Osteoblast (primary cell): ENCODE data around the gene AK9. TPM values are rescaled to one million over a fixed set of nuclear protein-coding genes. Genes with fewer than 3 reads are reported as not detected.

Source experiments
- DNase-seq: peaks from one replicate; pipeline ENCODE4 v3.0.0; 2011; ENCODE audit warnings: low spot score, mixed read lengths; ENCODE audit not compliant: insufficient read length; ENCODE audit errors: missing footprints
- H2AFZ ChIP-seq: 2 replicates; pipeline ENCODE4 v1.6.0; 2011; ENCODE audit warnings: mild to moderate bottlenecking, low read length
- H3K27ac ChIP-seq: 2 replicates; pipeline ENCODE4 v1.5.1; 2011; ENCODE audit warnings: mild to moderate bottlenecking, low read depth, low read length, moderate library complexity
- H3K27me3 ChIP-seq: 2 replicates; pipeline ENCODE4 v1.6.0; 2012; ENCODE audit warnings: mild to moderate bottlenecking, control low read depth, inconsistent platforms, low read length, moderate library complexity; ENCODE audit not compliant: insufficient read depth
- H3K36me3 ChIP-seq: 2 replicates; pipeline ENCODE4 v1.5.1; 2011; ENCODE audit warnings: mild to moderate bottlenecking, low read length, control low read depth, moderate library complexity; ENCODE audit not compliant: insufficient read depth
- H3K4me1 ChIP-seq: 2 replicates; pipeline ENCODE4 v1.5.1; 2011; ENCODE audit warnings: mild to moderate bottlenecking, low read length, control low read depth, moderate library complexity; ENCODE audit not compliant: insufficient read depth
- H3K4me2 ChIP-seq: 2 replicates; pipeline ENCODE4 v1.6.0; 2011; ENCODE audit warnings: mild to moderate bottlenecking, low read length; ENCODE audit not compliant: insufficient read depth
- H3K4me3 ChIP-seq: fragments of 200-600 bp; sonication (generic); 3 replicates; pipeline ENCODE4 v1.5.1; 2012; ENCODE audit warnings: mild to moderate bottlenecking, low read length, inconsistent platforms; ENCODE audit not compliant: insufficient read depth
- H3K79me2 ChIP-seq: 2 replicates; pipeline ENCODE4 v1.6.0; 2012; ENCODE audit warnings: mild to moderate bottlenecking, low read length, control low read depth, inconsistent platforms; ENCODE audit not compliant: insufficient read depth
- H3K9me3 ChIP-seq: 2 replicates; pipeline ENCODE4 v1.5.1; 2011; ENCODE audit warnings: low read depth, low read length, control low read depth
- H4K20me1 ChIP-seq: 2 replicates; pipeline ENCODE4 v1.6.0; 2012; ENCODE audit warnings: mild to moderate bottlenecking, low read length, control low read depth; ENCODE audit not compliant: insufficient read depth
- total RNA-seq: library from RNA; depleted of rRNA; stranded (reverse); fragments of >200 nt; gene quantifications from 2 replicates; pipeline ENCODE4 v1.2.3, GENCODE V29; 2012
- TF ChIP-seq, protein P1 (sequence below): IDR thresholded peaks from 2 replicates; pipeline ENCODE4 v1.5.1; 2011; ENCODE audit warnings: mild to moderate bottlenecking, low read depth, low read length, moderate library complexity; ENCODE audit errors: extremely low read depth

AK9 gene
- total RNA-seq, 1 donor, result 5.8 TPM

DNA sequence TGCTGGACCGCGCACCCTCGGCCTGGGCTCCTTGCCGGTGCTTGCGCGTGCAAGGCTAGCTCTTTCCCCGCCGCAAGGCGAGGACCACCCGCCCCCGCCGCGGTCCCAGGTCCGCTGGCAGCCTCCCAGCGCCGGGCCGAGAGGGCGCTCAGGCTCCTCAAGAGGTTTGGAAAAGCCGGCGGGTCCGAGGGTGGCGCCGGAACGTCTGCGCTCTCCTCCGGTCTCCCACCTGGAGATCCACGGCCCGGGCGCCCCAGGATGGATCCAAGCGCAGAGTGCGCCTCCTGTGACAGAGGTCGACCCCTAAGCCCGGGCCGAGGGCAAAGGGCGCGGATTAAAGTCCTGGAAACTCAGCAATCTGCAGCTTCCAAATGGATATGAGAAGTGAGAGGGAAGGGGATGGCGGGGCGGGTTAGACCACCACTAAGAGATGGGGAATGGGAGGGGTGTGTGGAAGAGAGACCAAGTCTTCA lies 234.9 kb downstream of the AK9 start:
- Histone ChIP-seq H3K4me3 (peak overlapping the region; percentile 79), H3K36me3 (peaks cover 4% of the 10 kb centered on the region), H3K27me3 (no peaks in the 10 kb centered on the region), H3K4me1 (peaks cover 4% of the 10 kb centered on the region), H3K27ac (no peak overlapping the region), H3K79me2 (no peaks in the 10 kb centered on the region), H4K20me1 (no peaks in the 10 kb centered on the region), H3K9me3 (no peaks in the 10 kb centered on the region), H2AFZ (peak overlapping the region; percentile 41), H3K4me2 (peak overlapping the region; percentile 90)
- peak; percentile 82 for DNase-seq
- TF ChIP-seq, protein P1, sequence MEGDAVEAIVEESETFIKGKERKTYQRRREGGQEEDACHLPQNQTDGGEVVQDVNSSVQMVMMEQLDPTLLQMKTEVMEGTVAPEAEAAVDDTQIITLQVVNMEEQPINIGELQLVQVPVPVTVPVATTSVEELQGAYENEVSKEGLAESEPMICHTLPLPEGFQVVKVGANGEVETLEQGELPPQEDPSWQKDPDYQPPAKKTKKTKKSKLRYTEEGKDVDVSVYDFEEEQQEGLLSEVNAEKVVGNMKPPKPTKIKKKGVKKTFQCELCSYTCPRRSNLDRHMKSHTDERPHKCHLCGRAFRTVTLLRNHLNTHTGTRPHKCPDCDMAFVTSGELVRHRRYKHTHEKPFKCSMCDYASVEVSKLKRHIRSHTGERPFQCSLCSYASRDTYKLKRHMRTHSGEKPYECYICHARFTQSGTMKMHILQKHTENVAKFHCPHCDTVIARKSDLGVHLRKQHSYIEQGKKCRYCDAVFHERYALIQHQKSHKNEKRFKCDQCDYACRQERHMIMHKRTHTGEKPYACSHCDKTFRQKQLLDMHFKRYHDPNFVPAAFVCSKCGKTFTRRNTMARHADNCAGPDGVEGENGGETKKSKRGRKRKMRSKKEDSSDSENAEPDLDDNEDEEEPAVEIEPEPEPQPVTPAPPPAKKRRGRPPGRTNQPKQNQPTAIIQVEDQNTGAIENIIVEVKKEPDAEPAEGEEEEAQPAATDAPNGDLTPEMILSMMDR, result no peak

DNA sequence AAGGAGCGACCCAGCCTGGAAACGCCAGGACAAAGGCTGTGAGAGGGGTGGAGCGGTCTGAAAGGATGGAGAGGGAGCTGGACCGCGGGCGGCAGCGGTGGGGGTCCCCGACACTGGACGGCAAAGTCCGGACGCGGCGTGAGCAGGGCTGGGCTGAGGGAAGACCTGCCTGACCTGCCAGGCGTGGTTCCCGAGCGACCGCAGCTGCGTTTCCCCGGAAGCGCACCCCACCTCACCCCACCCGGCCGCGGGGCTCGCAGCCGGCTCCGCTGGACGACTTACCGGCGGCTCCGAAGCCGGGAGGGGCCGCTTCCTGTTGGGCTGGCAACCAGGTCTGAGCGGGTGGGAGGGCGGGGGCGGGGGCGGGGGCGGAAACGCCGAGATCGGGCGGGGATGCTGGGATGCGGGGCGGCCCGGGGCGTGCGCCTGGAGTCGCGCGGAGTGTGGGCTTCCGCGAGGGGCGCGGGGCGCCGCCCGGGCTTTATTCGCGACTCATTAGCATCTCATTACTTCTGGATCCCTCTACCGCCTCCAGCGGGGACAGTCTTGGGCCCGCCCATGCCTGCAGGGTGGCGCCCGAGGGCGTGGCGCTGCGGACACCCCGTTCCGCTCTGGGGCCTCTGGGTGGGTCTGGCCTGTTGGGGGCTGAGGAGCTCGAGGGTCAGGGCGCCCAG lies 235.4 kb downstream of the AK9 start, which contains the start of gene MICAL1:
Gene MICAL1, minus strand, starts transcription at position 336 of the 674 bp plus-strand sequence. CDS start 1,576 bp downstream, outside the sequence.
- Histone ChIP-seq H3K4me3 (peak within 1 kb of the TSS; percentile 79), H3K27ac (no peak within 1 kb of the TSS), H4K20me1 (no peaks in the 10 kb centered on the region), H3K4me1 (peaks cover 4% of the 10 kb centered on the region), H3K9me3 (no peaks in the 10 kb centered on the region), H3K36me3 (peaks cover 4% of the 10 kb centered on the region), H3K27me3 (no peaks in the 10 kb centered on the region), H2AFZ (peak within 1 kb of the TSS; percentile 92), H3K4me2 (peak within 1 kb of the TSS; percentile 90), H3K79me2 (no peaks in the 10 kb centered on the region)
- peak; percentile 87 for DNase-seq
- TF ChIP-seq, protein P1, result peak; percentile 19

DNA sequence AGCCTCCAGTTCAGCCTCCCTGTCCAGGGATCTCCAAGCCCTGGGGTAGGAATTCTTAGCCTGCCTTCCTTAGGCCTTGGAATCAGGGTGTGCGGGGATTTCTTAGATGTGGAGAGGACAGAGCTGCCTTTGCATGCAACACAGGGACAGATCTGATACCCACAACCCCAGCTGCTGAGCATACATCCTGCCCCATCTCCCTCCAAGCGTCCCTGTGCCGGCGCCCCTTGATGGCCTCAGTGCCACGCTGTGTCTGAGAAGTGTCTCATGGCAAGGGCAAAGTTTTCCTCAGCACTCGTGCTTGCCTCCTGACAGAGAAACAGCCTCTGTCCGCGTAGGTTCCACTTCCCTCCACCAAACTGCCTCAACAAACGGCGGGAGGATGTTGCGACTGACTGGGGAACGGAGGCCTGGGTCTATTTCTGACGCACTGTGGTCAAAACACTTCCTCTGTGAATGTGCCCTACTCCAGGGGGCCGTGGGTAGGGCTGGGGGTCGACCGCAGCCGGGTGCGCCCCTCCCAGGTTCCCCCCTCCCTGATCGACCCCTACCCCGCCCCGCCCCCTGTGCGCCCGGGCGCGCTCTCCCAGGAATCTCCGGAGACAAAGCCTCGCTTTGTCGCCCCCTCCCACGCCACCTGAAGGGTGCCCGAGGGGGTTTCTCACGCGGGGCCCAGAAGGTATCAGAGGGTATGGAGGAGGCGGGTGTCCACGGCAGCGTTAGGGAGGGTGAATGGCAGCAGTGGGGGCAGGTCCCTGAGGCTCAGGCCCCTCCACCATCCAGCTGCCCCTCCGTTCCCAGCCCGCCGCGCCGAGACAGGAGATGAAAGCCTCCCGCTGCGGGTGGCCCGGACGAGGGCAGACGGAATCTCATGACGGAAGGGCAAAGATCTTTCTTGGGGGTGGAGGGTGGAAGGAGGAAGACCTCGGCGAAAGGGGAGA lies 236.2 kb downstream of the AK9 start:
- DNase-seq, result peak; percentile 91
- H3K4me2 ChIP-seq, result peak overlapping the region; percentile 90
- H4K20me1 ChIP-seq, result no peaks in the 10 kb centered on the region

More for the DNA sequence above, 236.2 kb downstream of the AK9 start:
- Histone ChIP-seq H2AFZ (peak overlapping the region; percentile 92), H3K9me3 (no peaks in the 10 kb centered on the region), H3K4me1 (peaks cover 4% of the 10 kb centered on the region), H3K4me3 (peak overlapping the region; percentile 79), H3K27me3 (no peaks in the 10 kb centered on the region), H3K27ac (no peak overlapping the region), H3K36me3 (peaks cover 4% of the 10 kb centered on the region), H3K79me2 (no peaks in the 10 kb centered on the region)
- TF ChIP-seq, protein P1, result no peak
